Right lobe of liver (tissue), 6 donors: Measurements from ENCODE around the gene ETFA. TPM values are rescaled to one million over a fixed set of nuclear protein-coding genes. Genes with fewer than 3 reads are reported as not detected.
"Not testable (repeated sequence)": the region's sequence is repeated elsewhere in the genome, so short reads cannot be mapped to it uniquely, and the experiment has no call there.

Experiments used
- ATAC-seq, 4 donors: fragments of 200-7000 bp; cut with Tn5 transposase; one replicate each; pipeline ENCODE4 v1.9.1; 2020; ENCODE audit warnings: mild to moderate bottlenecking in 4 of 4, moderate library complexity in 4 of 4
- DNase-seq, 3 donors: peaks; one replicate each; pipeline ENCODE4 v3.0.0-alpha.2; 2020
- H3K27ac ChIP-seq, 3 donors: fragments of 200-600 bp; one replicate each; pipeline ENCODE4 v1.8.0; 2022
- H3K27me3 ChIP-seq, 2 donors: fragments of 200-600 bp; one replicate each; pipeline ENCODE4 v1.8.0; 2022
- H3K36me3 ChIP-seq, 4 donors: fragments of 200-600 bp; sonication (generic) in 1 of 4; one replicate each; pipeline versions ENCODE4 v1.5.1 to v1.8.0; 2017 to 2022; ENCODE audit warnings: control low read depth in 1 of 4
- H3K4me1 ChIP-seq, 4 donors: fragments of 200-600 bp; sonication (generic) in 1 of 4; one replicate each; pipeline versions ENCODE4 v1.5.1 to v1.8.0; 2017 to 2022; ENCODE audit warnings: control low read depth in 1 of 4
- H3K4me3 ChIP-seq, 3 donors: fragments of 200-600 bp; one replicate each; pipeline ENCODE4 v1.8.0; 2022
- H3K9me3 ChIP-seq, 4 donors: fragments of 200-600 bp; sonication (generic) in 1 of 4; one replicate each; pipeline versions ENCODE4 v1.5.1 to v1.8.0; 2017 to 2022; ENCODE audit warnings: control low read depth in 1 of 4
- CTCF ChIP-seq, 4 donors: fragments of 200-600 bp in 3 of 4; fragments of 450-650 bp in 1 of 4; IDR thresholded peaks; one replicate each; pipeline versions ENCODE4 v1.5.1 to v1.8.0; 2016 to 2022; ENCODE audit warnings: antibody characterized with exemption in 4 of 4, mild to moderate bottlenecking in 2 of 4
- POLR2A ChIP-seq: fragments of 450-650 bp; IDR thresholded peaks from one replicate; pipeline ENCODE4 v1.6.1; 2017; ENCODE audit warnings: antibody characterized with exemption, mild to moderate bottlenecking
- WGBS: methylation state at CpG from one replicate; pipeline ENCODE4 v1.1.6; 2018; ENCODE audit warnings: low coverage, low lambda C conversion rate; ENCODE audit not compliant: insufficient coverage; ENCODE audit errors: missing lambda C conversion rate; 5-methylcytosine and 5-hydroxymethylcytosine counted together
- intact Hi-C, 2 donors: fragments of 100-400 bp; cut with DNase I; formaldehyde crosslinking; loops; one replicate each; pipeline versions ENCODE4 v1.11.2 to v1.14.1; 2022
- total RNA-seq, 6 experiments: library from RNA; depleted of rRNA in 2 of 6; stranded (reverse); fragments of >200 nt in 2 of 6; fragmentation: NEBNext Ultra II Directional in 3 of 6; extraction: Animal tissue kit (Norgen Biotek cat#: 25700) in 3 of 6; gene quantifications; one replicate each; pipeline versions ENCODE4 v1.1.0 to v1.2.4, GENCODE V29; 2016 to 2023
- donor health status: DM: no; HTN: yes; CAD: no.
- donor health status: DM: no; HTN: no; CAD: no.
- donor health status: DM: no; HTN: no; CAD: no.
- donor health status: DM: no; HTN: yes; CAD: no.
- donor health status: DM: no; HTN: yes; CAD: no.

Gene ETFA
- total RNA-seq, 6 experiments from 2014 or later = 208 to 302 (median 274) TPM

GRCh38 chr15:76321171-76321570, 9.9 kb upstream of the ETFA start:
- Histone ChIP-seq H3K9me3 (no peaks in the 10 kb centered on the region), H3K27me3 (no peaks in the 10 kb centered on the region), H3K36me3 (no peaks in the 10 kb centered on the region), H3K4me1 (no peaks in the 10 kb centered on the region), H3K27ac (no peak overlapping the region), H3K4me3 (no peak overlapping the region)
- no peak for DNase-seq
- TF ChIP-seq POLR2A = no peak
- no peak for TF ChIP-seq CTCF (IDR thresholded peaks at IDR 0.05)
- intact Hi-C loops = no loop called here
- WGBS = 41% methylated on average over 4 of the region's 10 CpGs
- ATAC-seq = no peak

- WGBS = 77% methylated on average over 6 of the region's 6 CpGs
- intact Hi-C loops = no loop called here
- H3K4me3 ChIP-seq = no peak overlapping the region
Observed at GRCh38 chr15:76320012-76320411, 8.7 kb upstream of the ETFA start.

GRCh38 chr15:76313731-76314130, 2.5 kb upstream of the ETFA start:
- DNase-seq = no peak
- TF ChIP-seq POLR2A = no peak
- no peak for TF ChIP-seq CTCF (IDR thresholded peaks at IDR 0.05)
- Histone ChIP-seq H3K36me3 (no peaks in the 10 kb centered on the region), H3K9me3 (no peaks in the 10 kb centered on the region), H3K27me3 (no peaks in the 10 kb centered on the region), H3K4me3 (no peak overlapping the region), H3K4me1 (peaks cover 0 to 41% (median 12%) of the 10 kb centered on the region in 4 donors), H3K27ac (peak overlapping the region; percentile 53 to 93 (median 90))
- no peak for ATAC-seq
- WGBS = 100% methylated on average over 2 of the region's 5 CpGs
- intact Hi-C loops = no loop called here

More at GRCh38 chr15:76320012-76320411, 8.7 kb upstream of the ETFA start:
- DNase-seq = no peak
- H3K9me3 ChIP-seq = no peaks in the 10 kb centered on the region
- H3K4me1 ChIP-seq = no peaks in the 10 kb centered on the region
- ATAC-seq = no peak
- H3K36me3 ChIP-seq = no peaks in the 10 kb centered on the region
- H3K27me3 ChIP-seq = no peaks in the 10 kb centered on the region
- H3K27ac ChIP-seq = no peak overlapping the region
- TF ChIP-seq CTCF (IDR thresholded peaks at IDR 0.05) (no peak), POLR2A (no peak)

DNA sequence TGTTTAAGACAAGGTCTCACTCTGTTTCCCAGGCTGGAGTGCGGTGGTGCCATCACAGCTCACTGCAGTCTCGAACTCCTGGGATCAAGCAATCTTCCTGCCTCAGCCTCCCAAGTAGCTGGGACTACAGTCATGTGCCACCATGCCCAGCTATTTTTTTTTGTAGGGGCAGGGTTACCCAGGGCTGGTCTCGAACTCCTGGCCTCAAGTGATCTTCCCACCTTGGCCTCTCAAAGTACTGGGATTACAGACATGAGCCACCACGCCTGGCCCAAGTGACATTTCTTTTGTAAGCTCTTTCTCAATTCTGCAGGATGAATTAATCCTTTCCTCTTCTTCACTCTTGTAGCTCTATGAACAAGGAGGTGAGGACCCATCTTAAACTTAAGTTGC, 1.9 kb upstream of the ETFA start:
- H3K9me3 ChIP-seq, ATAC-seq, H3K27me3 ChIP-seq, H3K36me3 ChIP-seq, intact Hi-C loops, H3K4me3 ChIP-seq, DNase-seq: not testable (repeated sequence)
- WGBS = 86% methylated on average over 3 of the region's 4 CpGs
- Histone ChIP-seq H3K4me1 (peaks cover 0 to 47% (median 14%) of the 10 kb centered on the region in 4 donors), H3K27ac (peak overlapping the region; percentile 53 to 93 (median 90))

- WGBS = 28% methylated on average over 6 of the region's 7 CpGs
- Histone ChIP-seq H3K27me3 (no peaks in the 10 kb centered on the region), H3K9me3 (no peaks in the 10 kb centered on the region), H3K4me3 (no peak overlapping the region), H3K36me3 (no peaks in the 10 kb centered on the region), H3K4me1 (peaks cover 0 to 51% (median 15%) of the 10 kb centered on the region in 4 donors), H3K27ac (peak overlapping the region; percentile 87 to 93 (median 90))
- peak in 1 of 3 donors; percentile 56 for DNase-seq
- intact Hi-C loops = no loop called here
- peak; percentile 69 for TF ChIP-seq POLR2A
- TF ChIP-seq CTCF (IDR thresholded peaks at IDR 0.05) = no peak
- ATAC-seq = peak; percentile 49 to 61 (median 56)
Observed at GRCh38 chr15:76312540-76313174, 1.4 kb upstream of the ETFA start.
